ENCODE data around the gene FAM78B. TPM values are rescaled to one million over a fixed set of nuclear protein-coding genes. Genes with fewer than 3 reads are reported as not detected.

Gene FAM78B
- polyA plus RNA-seq, 1 experiment: 0.25 TPM

DNA sequence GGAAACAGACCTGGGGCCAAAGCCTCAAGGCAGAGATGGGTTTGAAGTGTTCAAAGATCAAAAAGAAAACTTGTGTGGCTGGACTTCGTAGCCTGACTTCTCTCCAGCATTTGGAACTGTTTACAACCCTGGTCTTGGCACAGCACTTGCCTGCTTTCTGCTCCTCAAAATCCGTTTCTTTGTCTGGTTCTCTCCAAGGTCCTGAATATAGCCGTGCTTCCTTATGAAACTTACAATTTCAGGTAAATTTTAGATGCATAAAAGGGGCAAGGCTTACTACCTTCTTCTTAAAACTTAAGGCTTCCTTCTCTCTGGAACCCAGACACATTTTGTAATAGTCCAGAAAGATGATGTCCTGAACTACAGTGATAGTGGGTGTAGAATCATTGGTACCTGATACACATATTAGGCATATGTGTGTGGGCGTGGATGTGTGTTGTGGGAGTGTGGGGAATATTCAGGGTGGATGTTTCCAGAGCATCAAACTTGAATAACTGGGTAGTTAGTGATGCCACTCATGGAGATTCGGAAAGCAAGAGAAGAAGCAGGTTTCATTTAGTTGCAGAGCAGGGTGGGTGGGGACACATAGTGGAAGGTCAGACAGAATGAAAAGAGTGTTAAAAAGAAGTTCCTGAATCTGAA lies 26.4 kb upstream of the FAM78B start:
- TF ChIP-seq, protein P1, sequence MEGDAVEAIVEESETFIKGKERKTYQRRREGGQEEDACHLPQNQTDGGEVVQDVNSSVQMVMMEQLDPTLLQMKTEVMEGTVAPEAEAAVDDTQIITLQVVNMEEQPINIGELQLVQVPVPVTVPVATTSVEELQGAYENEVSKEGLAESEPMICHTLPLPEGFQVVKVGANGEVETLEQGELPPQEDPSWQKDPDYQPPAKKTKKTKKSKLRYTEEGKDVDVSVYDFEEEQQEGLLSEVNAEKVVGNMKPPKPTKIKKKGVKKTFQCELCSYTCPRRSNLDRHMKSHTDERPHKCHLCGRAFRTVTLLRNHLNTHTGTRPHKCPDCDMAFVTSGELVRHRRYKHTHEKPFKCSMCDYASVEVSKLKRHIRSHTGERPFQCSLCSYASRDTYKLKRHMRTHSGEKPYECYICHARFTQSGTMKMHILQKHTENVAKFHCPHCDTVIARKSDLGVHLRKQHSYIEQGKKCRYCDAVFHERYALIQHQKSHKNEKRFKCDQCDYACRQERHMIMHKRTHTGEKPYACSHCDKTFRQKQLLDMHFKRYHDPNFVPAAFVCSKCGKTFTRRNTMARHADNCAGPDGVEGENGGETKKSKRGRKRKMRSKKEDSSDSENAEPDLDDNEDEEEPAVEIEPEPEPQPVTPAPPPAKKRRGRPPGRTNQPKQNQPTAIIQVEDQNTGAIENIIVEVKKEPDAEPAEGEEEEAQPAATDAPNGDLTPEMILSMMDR (IDR thresholded peaks at IDR 0.05; ENCODE audit: insufficient read depth, low read depth, low read length): no peak
- POLR2A ChIA-PET: no interaction called here

DNA sequence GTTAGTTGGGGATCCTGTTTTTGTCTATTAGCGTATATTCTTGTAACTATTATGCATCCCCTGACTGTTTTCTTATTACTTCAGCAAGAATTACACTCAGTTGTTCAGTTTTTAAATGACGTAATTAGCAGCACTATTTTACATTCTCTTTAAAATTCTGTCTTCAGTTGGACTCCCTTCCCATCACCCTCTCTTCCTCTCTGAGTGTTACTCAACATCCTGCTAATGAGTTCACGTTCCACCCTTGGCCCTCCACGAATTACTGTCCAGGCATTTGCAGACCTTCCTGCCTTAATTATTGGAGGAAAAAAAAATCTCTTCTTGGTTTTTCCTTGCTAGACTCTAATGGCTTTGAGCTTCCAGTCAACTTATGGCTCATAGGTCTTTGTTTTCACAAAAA lies 23.6 kb upstream of the FAM78B start:
- POLR2A ChIA-PET: no interaction called here
- DNase-seq (ENCODE audit: low read depth): no peak
- H3K36me3 ChIP-seq (ENCODE audit: control insufficient read depth, insufficient read depth, low read length): no peaks in the 10 kb centered on the region
- H3K4me3 ChIP-seq (ENCODE audit: low read depth, low read length): no peak overlapping the region
- TF ChIP-seq, protein P1 (IDR thresholded peaks at IDR 0.05; ENCODE audit: insufficient read depth, low read depth, low read length): no peak
- CTCF ChIA-PET: no interaction called here
- H3K27me3 ChIP-seq (ENCODE audit: control insufficient read depth, insufficient read depth, low read length): no peaks in the 10 kb centered on the region

More for the DNA sequence above, 26.4 kb upstream of the FAM78B start:
- Histone ChIP-seq H3K27me3 (ENCODE audit: control insufficient read depth, insufficient read depth, low read length) (no peaks in the 10 kb centered on the region), H3K36me3 (ENCODE audit: control insufficient read depth, insufficient read depth, low read length) (no peaks in the 10 kb centered on the region), H3K4me3 (ENCODE audit: low read depth, low read length) (no peak overlapping the region)
- DNase-seq (ENCODE audit: low read depth): no peak
- CTCF ChIA-PET: no interaction called here

DNA sequence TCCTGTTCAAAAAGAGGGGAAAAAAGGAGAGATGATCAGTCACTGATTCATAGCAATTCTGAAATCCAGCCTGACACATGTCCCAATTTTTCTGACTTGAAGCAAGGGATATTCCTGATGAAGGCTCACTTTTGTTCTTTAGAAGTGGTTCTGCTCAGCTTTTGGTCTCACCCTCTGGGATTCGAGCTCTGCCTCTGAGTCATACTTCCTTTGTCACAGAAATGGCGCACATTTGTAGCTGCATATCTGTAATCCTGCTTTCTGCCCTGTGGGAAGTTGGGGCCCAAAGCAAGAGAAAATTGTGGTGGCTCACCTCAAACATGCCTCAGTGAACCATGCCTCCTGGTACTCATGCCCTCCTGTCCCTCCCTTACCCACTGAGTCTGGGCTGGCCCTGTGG lies 22.3 kb upstream of the FAM78B start:
- no peak for DNase-seq (ENCODE audit: low read depth)
- Histone ChIP-seq H3K4me3 (ENCODE audit: low read depth, low read length) (no peak overlapping the region), H3K27me3 (ENCODE audit: control insufficient read depth, insufficient read depth, low read length) (no peaks in the 10 kb centered on the region), H3K36me3 (ENCODE audit: control insufficient read depth, insufficient read depth, low read length) (no peaks in the 10 kb centered on the region)
- CTCF ChIA-PET: no interaction called here
- TF ChIP-seq, protein P1 (IDR thresholded peaks at IDR 0.05; ENCODE audit: insufficient read depth, low read depth, low read length): no peak
- POLR2A ChIA-PET: no interaction called here

GRCh38 chr1:166185526-166185925 lies 18.7 kb upstream of the FAM78B start:
- no peaks in the 10 kb centered on the region for H3K27me3 ChIP-seq (ENCODE audit: control insufficient read depth, insufficient read depth, low read length)
- ChIA-PET CTCF (no interaction called here), POLR2A (no interaction called here)
- H3K4me3 ChIP-seq (ENCODE audit: low read depth, low read length): no peak overlapping the region
- DNase-seq (ENCODE audit: low read depth): no peak
- H3K36me3 ChIP-seq (ENCODE audit: control insufficient read depth, insufficient read depth, low read length): no peaks in the 10 kb centered on the region
- TF ChIP-seq, protein P1 (IDR thresholded peaks at IDR 0.05; ENCODE audit: insufficient read depth, low read depth, low read length): no peak

GRCh38 chr1:166184897-166185296 lies 18.1 kb upstream of the FAM78B start:
- ChIA-PET POLR2A (no interaction called here), CTCF (no interaction called here)
- Histone ChIP-seq H3K36me3 (ENCODE audit: control insufficient read depth, insufficient read depth, low read length) (no peaks in the 10 kb centered on the region), H3K27me3 (ENCODE audit: control insufficient read depth, insufficient read depth, low read length) (no peaks in the 10 kb centered on the region), H3K4me3 (ENCODE audit: low read depth, low read length) (no peak overlapping the region)
- TF ChIP-seq, protein P1 (IDR thresholded peaks at IDR 0.05; ENCODE audit: insufficient read depth, low read depth, low read length): no peak
- DNase-seq (ENCODE audit: low read depth): no peak

All from BJ (cell line).